Fibroblast of the aortic adventitia (primary cell): ENCODE measurements around the gene SOX10. TPM values are rescaled to one million over a fixed set of nuclear protein-coding genes. Genes with fewer than 3 reads are reported as not detected.

Source experiments
- DNase-seq: peaks from one replicate; pipeline ENCODE4 v3.0.0-alpha.2; 2010; ENCODE audit warnings: low read depth
- H3K4me3 ChIP-seq: 2 replicates; pipeline ENCODE4 v1.5.1; 2011; ENCODE audit warnings: low read depth, mild to moderate bottlenecking, control low read depth, low read length, moderate library complexity
- CTCF ChIP-seq: IDR thresholded peaks from 2 replicates; pipeline ENCODE4 v1.5.1; 2011; ENCODE audit warnings: mild to moderate bottlenecking, low read length, control low read depth, inconsistent platforms; ENCODE audit not compliant: insufficient read depth
- total RNA-seq: library from RNA; depleted of rRNA; stranded (reverse); fragments of >200 nt; gene quantifications from 2 replicates; pipeline ENCODE4 v1.2.3, GENCODE V29; 2012; ENCODE audit warnings: low replicate concordance

Gene SOX10
- total RNA-seq, 1 donor: not detected

DNA sequence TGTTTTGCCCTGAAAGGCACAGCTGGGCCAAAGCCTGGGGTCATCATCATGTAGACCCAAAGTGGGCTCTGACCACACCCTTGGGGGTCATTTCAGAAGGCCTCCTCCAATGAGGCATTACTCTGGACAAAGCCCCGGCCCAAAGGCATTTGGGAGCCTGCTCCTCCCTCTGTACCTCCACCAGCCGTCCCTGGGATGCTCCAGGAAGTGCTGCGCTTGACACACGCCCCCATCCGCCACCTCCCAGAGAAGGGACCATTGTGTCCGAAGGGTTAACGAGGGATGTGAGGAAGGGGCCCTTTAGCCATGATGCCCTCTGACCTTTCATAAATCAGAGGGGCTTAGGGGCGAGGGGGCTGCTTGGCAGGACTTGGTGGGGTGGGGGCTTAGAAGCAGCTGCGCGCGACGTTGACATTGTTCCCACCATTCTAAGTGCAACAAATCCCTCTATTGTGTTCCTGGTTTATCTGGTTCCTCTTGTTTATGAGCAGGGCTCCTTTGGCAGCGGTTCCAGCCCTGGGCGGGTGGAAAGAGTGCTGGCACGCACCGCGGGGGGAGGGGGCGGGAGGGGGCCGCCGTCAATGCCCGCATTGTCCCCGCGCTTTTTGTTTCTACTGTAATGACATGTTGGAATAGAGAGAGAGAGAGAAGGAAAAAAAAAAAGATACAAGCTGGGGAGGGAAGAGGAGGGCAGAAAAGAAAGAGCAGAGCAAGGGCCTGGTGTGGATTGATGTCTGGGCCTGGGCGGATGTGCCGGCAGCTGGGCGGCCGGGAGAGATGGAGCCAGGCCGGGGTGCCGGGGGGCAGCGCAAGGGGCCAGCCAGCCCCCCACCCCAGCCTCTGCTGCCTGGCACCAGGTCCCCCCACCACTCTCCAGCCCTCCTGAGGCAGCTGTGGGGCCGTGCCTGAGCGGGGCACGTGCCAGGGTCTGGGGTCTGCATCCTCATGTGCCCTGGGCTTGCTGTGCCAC is 32.1 kb upstream of the SOX10 start:
- no peak overlapping the region for H3K4me3 ChIP-seq
- no peak for TF ChIP-seq CTCF
- peak; percentile 76 for DNase-seq

DNA sequence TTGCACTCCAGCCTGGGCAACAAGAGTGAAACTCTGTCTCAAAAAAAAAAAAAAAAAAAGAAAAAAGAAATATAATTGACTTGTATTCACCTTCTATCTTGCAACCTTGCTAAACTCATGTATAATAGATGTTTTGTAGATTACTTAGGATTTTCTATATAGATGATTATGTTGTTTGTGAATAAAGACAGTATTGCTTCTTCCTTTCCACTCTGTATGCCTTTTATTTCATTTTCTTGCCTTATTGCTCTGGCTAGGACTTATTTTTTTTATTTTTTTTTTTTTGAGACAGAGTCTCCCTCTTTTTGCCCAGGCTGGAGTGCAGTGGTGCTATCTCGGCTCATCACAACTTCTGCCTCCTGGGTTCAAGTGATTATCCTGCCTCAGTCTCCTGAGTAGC is 29.7 kb upstream of the SOX10 start:
- H3K4me3 ChIP-seq: no peak overlapping the region
- TF ChIP-seq CTCF: no peak
- no peak for DNase-seq

GRCh38 chr22:38012604-38013072 is 28.3 kb upstream of the SOX10 start:
- H3K4me3 ChIP-seq: no peak overlapping the region
- DNase-seq: peak; percentile 13
- TF ChIP-seq CTCF: no peak

GRCh38 chr22:38009000-38009806 is 24.8 kb upstream of the SOX10 start:
- no peak for DNase-seq
- TF ChIP-seq CTCF: no peak
- no peak overlapping the region for H3K4me3 ChIP-seq

DNA sequence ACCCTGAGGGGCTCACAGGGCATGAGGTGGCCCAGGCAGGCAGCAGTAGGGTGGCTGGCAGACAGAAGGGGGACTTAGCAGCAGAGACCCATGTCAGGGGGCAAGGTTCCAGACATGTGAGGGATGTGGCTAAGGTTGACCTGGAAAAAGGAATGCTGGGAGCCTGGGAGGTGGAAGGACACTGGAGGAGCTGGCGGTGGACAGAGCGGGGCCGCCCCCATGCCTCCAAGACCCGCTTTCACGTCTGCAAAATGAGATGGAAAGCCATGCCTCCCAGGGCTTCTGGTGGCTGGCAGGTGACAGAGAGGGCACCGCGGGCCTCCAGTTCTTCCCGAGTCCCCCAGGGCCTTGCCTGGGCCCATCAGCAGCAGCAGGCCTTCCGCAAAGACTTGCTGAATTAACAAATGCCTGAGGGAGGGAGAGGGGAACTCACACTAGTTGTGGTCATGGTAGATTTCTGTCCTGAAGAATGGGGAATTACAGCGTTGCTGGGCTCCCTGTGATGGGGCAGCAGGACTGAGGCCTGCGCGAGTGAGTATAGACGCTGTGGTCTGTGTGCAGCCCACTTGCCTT is 23.1 kb upstream of the SOX10 start:
- no peak overlapping the region for H3K4me3 ChIP-seq
- no peak for TF ChIP-seq CTCF
- no peak for DNase-seq

DNA sequence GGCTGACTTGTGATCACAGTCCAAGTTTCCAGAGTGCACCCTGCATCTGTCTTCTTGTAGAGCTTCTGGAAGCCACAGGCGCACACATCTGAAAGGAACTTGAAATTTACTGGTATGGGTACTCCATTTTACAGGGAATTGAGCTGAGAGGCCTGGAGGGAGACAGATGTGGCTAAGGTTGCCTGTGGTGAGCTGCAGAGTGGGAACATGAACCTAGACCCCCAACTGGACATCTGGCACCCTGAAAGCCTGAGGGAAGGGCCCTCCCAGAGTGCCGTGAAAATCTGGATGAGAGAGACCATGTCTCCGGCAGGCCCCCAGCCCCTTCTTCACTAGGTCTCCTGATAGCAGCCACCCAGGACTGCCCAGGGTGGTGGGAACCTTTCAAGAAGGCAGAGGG is 22.6 kb upstream of the SOX10 start:
- TF ChIP-seq CTCF: no peak
- no peak overlapping the region for H3K4me3 ChIP-seq
- DNase-seq: no peak
